MG63 (cell line): Measurements from ENCODE around the gene PDK2. TPM values are rescaled to one million over a fixed set of nuclear protein-coding genes. Genes with fewer than 3 reads are reported as not detected.

Experiments
- DNase-seq: peaks from one replicate; pipeline ENCODE4 v3.0.0-alpha.2; 2020
- H3K27me3 ChIP-seq: fragments of 250-450 bp; sonication (Bioruptor Pico); 2 replicates; pipeline ENCODE4 v1.5.1; 2020; ENCODE audit warnings: mild to moderate bottlenecking, moderate library complexity
- H3K36me3 ChIP-seq: fragments of 250-450 bp; sonication (Bioruptor Pico); 2 replicates; pipeline ENCODE4 v1.5.1; 2020; ENCODE audit warnings: mild to moderate bottlenecking, moderate library complexity
- H3K4me3 ChIP-seq: fragments of 250-450 bp; sonication (Bioruptor Pico); 2 replicates; pipeline ENCODE4 v1.5.1; 2020; ENCODE audit warnings: mild to moderate bottlenecking, moderate library complexity
- H3K9me3 ChIP-seq: fragments of 250-450 bp; sonication (Bioruptor Pico); 2 replicates; pipeline ENCODE4 v1.5.1; 2020; ENCODE audit warnings: mild to moderate bottlenecking, moderate library complexity
- total RNA-seq: library from RNA; depleted of rRNA; stranded (reverse); fragments of >200 nt; shearing (Covaris generic); gene quantifications from 2 replicates; pipeline ENCODE4 v1.2.3, GENCODE V29; 2014; ENCODE audit warnings: low replicate concordance

Gene PDK2
- total RNA-seq, 1 experiment from 2014 or later: 25.8 TPM

DNA sequence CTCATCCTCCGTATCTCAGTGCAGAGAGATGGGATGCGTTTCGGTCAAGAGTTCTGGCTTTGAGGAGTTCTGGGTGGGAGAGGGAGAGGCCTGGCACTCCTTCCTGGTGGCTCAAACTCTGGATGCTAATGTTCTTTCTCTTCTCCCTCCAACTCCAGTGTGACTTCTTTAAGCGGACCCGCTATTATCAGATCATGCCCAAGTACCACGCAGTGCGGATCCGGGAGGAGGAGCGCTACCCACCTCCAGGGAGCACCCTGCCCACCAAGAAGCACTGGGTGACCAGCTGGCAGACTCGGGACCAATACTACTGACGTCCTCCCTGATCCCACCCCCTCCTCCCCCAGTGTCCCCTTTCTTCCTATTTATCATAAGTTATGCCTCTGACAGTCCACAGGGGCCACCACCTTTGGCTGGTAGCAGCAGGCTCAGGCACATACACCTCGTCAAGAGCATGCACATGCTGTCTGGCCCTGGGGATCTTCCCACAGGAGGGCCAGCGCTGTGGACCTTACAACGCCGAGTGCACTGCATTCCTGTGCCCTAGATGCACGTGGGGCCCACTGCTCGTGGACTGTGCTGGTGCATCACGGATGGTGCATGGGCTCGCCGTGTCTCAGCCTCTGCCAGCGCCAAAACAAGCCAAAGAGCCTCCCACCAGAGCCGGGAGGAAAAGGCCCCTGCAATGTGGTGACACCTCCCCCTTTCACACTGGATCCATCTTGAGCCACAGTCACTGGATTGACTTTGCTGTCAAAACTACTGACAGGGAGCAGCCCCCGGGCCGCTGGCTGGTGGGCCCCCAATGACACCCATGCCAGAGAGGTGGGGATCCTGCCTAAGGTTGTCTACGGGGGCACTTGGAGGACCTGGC lies 6.0 kb upstream of the PDK2 start:
- Histone ChIP-seq H3K9me3 (no peaks in the 10 kb centered on the region), H3K36me3 (peaks cover 68% of the 10 kb centered on the region), H3K27me3 (no peaks in the 10 kb centered on the region), H3K4me3 (no peak overlapping the region)
- DNase-seq: no peak

GRCh38 chr17:50090071-50090470 lies 5.1 kb upstream of the PDK2 start:
- Histone ChIP-seq H3K36me3 (peaks cover 61% of the 10 kb centered on the region), H3K4me3 (no peak overlapping the region), H3K27me3 (no peaks in the 10 kb centered on the region), H3K9me3 (no peaks in the 10 kb centered on the region)
- DNase-seq: no peak

GRCh38 chr17:50090971-50091917 lies 3.9 kb upstream of the PDK2 start:
- no peak for DNase-seq
- Histone ChIP-seq H3K9me3 (no peaks in the 10 kb centered on the region), H3K4me3 (no peak overlapping the region), H3K27me3 (no peaks in the 10 kb centered on the region), H3K36me3 (peaks cover 56% of the 10 kb centered on the region)

DNA sequence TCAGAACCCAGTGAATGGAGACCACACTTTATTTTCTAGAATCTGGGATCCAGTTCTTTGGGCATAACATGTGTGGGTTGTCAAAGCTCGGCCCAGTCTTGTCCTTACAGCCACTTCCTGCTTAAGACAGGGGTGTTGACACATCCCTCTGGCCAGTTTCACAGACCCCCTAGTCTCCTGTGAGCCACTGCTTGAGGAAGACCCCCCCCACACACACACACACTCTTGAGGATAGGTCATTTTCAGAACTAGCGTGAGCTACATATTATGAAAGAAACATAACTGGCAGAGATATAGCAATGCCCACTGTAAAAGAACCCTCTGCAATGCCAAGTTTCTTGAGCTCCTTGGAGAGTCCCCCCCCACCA lies 3.2 kb upstream of the PDK2 start:
- Histone ChIP-seq H3K4me3 (no peak overlapping the region), H3K9me3 (no peaks in the 10 kb centered on the region), H3K27me3 (no peaks in the 10 kb centered on the region), H3K36me3 (peaks cover 50% of the 10 kb centered on the region)
- DNase-seq: no peak

- Histone ChIP-seq H3K4me3 (no peak overlapping the region), H3K27me3 (no peaks in the 10 kb centered on the region), H3K9me3 (no peaks in the 10 kb centered on the region), H3K36me3 (peaks cover 39% of the 10 kb centered on the region)
- DNase-seq: no peak
These were observed 1.9 kb upstream of the PDK2 start for GRCh38 chr17:50093246-50093645.

DNA sequence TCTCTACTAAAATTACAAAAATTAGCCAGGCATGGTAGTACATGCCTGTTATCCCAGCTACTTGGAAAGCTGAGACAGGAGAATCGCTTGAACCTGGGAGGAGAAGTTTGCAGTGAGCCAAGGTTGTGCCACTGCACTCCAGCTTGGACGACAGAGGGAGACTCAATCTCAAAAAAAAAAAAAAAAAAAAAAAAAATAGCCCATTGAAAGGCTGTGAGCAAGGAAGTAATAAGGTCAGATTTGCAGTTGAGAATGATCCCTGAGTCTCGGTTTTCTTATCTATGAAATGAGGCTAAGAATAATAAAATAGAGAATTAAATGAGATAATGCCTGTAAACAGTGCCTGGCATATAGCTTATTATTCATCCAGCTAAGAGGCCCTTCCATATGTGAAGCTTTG lies 1.3 kb upstream of the PDK2 start:
- H3K4me3 ChIP-seq: no peak overlapping the region

DNA sequence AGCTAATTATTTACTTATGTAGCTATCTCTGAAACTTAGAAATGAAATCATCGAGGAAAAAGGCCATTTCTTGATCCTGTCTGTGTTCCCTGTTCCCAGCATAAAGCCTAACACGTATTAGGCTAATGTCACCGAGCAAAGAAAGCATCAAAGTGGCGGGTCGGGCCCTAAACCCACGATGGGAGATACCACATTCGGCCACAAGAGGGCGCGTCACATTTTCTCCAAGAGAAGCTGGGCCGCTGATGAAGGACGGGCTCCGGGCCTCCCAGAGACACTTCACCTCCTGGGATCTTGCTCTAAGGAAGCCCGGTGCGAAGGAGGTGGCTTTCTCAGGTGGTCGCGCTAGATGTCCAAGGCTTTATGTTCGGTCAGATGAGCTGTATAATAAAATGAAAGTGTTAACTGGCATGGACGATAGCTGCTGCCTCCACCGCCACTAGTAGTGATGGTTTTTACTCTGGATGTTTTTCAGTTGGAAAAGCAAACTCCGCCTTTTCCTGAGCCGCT lies 853 bp upstream of the PDK2 start:
- DNase-seq: peak; percentile 81

More for the DNA sequence above, 1.3 kb upstream of the PDK2 start:
- no peaks in the 10 kb centered on the region for H3K9me3 ChIP-seq
- no peaks in the 10 kb centered on the region for H3K27me3 ChIP-seq
- DNase-seq: no peak
- peaks cover 34% of the 10 kb centered on the region for H3K36me3 ChIP-seq

GRCh38 chr17:50095626-50096037 lies 481 bp downstream of the PDK2 start:
- no peak for DNase-seq
- Histone ChIP-seq H3K27me3 (no peaks in the 10 kb centered on the region), H3K9me3 (no peaks in the 10 kb centered on the region), H3K4me3 (peak overlapping the region; percentile 72), H3K36me3 (peaks cover 15% of the 10 kb centered on the region)

More for the DNA sequence above, 853 bp upstream of the PDK2 start:
- H3K27me3 ChIP-seq: no peaks in the 10 kb centered on the region
- no peaks in the 10 kb centered on the region for H3K9me3 ChIP-seq
- peaks cover 29% of the 10 kb centered on the region for H3K36me3 ChIP-seq
- H3K4me3 ChIP-seq: peak overlapping the region; percentile 72

- no peak for DNase-seq
- peak overlapping the region; percentile 72 for H3K4me3 ChIP-seq
- no peaks in the 10 kb centered on the region for H3K9me3 ChIP-seq
- peaks cover 11% of the 10 kb centered on the region; the same call in 1 of the 2 replicates for H3K36me3 ChIP-seq
- H3K27me3 ChIP-seq: no peaks in the 10 kb centered on the region
These were observed 941 bp downstream of the PDK2 start for GRCh38 chr17:50096092-50096491.

DNA sequence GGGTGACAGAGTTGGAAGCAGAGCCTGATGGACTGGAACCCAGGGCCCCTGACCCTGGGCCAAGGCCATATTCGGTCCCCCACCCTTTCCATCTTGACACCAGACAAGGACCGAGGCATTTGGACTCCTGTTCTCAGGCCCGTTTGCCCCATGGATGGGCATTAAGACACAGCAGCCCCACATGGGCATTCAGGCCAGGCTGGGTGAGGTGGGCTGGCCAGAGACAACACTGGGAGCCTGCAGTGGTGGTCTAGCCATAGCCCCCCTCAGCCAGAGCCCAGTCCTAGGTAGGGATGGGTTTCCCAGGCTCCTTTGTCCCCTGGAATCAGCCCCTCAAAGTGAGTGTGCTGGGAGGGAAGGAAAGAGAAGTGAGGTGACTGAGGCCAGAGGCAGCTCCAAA lies 1.6 kb downstream of the PDK2 start:
- DNase-seq: no peak
- H3K4me3 ChIP-seq: no peak overlapping the region
- no peaks in the 10 kb centered on the region for H3K9me3 ChIP-seq
- no peaks in the 10 kb centered on the region for H3K27me3 ChIP-seq
- peaks cover 4% of the 10 kb centered on the region; the same call in 1 of the 2 replicates for H3K36me3 ChIP-seq

GRCh38 chr17:50097455-50097854 lies 2.3 kb downstream of the PDK2 start:
- Histone ChIP-seq H3K36me3 (peaks cover 3% of the 10 kb centered on the region; the same call in 1 of the 2 replicates), H3K27me3 (no peaks in the 10 kb centered on the region), H3K4me3 (no peak overlapping the region), H3K9me3 (no peaks in the 10 kb centered on the region)
- DNase-seq: no peak

GRCh38 chr17:50097926-50098325 lies 2.8 kb downstream of the PDK2 start:
- H3K36me3 ChIP-seq: peaks cover 3% of the 10 kb centered on the region; the same call in 1 of the 2 replicates
- no peak for DNase-seq
- H3K4me3 ChIP-seq: no peak overlapping the region
- no peaks in the 10 kb centered on the region for H3K27me3 ChIP-seq
- H3K9me3 ChIP-seq: no peaks in the 10 kb centered on the region

- H3K27me3 ChIP-seq: no peaks in the 10 kb centered on the region
- peaks cover 3% of the 10 kb centered on the region; the same call in 1 of the 2 replicates for H3K36me3 ChIP-seq
- no peak for DNase-seq
- no peak overlapping the region for H3K4me3 ChIP-seq
- H3K9me3 ChIP-seq: no peaks in the 10 kb centered on the region
These were observed 3.4 kb downstream of the PDK2 start for GRCh38 chr17:50098583-50098982.

- H3K4me3 ChIP-seq: no peak overlapping the region
- no peaks in the 10 kb centered on the region for H3K27me3 ChIP-seq
- no peaks in the 10 kb centered on the region for H3K9me3 ChIP-seq
- no peak for DNase-seq
- H3K36me3 ChIP-seq: peaks cover 3% of the 10 kb centered on the region; the same call in 1 of the 2 replicates
These were observed 3.9 kb downstream of the PDK2 start for GRCh38 chr17:50099003-50099402.

DNA sequence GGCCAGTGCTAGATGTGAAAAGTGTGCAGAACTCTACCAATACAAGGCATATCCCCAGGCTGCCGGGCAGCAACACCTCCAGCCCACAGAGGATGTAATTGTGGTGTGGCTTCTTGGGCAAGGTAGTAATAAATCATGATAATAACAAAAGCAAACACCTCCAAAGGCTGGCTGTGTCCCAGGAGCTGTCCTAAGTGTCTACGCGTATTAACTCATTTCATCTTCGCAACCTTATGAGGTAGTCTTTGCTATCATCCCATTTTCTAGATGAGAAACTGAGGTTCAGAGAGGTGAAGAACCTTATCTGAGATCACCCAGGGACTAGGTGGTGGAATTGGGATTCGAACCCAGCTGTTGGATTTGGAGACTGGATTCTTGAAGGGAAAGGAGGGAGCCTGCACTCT lies 5.3 kb downstream of the PDK2 start:
- H3K4me3 ChIP-seq: no peak overlapping the region
- no peaks in the 10 kb centered on the region for H3K27me3 ChIP-seq
- DNase-seq: no peak
- peaks cover 3% of the 10 kb centered on the region; the same call in 1 of the 2 replicates for H3K36me3 ChIP-seq
- no peaks in the 10 kb centered on the region for H3K9me3 ChIP-seq

DNA sequence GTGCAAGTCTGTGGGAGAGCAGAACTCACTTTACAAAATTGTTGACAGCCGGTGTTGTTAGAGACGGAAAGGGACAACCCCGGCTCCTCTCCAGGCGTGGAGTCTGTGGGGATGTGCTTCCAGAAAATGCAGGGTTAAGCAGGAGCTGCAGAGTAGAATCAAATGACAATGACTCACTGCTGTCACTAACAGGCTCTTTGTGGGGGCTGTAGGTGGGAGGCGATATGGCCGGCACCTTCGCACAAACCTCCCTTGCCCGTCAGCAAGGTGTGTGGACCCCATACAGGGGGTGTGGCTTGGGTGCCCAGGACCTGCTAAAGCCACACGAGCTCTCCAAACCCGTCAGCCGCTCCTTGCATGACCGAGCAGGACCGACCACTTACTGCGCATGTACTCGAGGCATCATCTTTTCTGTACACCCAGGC lies 5.8 kb downstream of the PDK2 start:
- H3K36me3 ChIP-seq: peaks cover 3% of the 10 kb centered on the region; the same call in 1 of the 2 replicates
- H3K27me3 ChIP-seq: no peaks in the 10 kb centered on the region
- DNase-seq: no peak
- H3K9me3 ChIP-seq: no peaks in the 10 kb centered on the region
- H3K4me3 ChIP-seq: no peak overlapping the region
